Mucosa of stomach (tissue), 1 donor: Measurements from ENCODE around the gene F8.
A peak's percentile ranks its signal among the peaks of the same experiment; 100 is the strongest.

Experiments
- H3K27me3 ChIP-seq: one replicate; pipeline ENCODE4 v1.7.0; 2013; ENCODE audit warnings: mild to moderate bottlenecking, low read length; ENCODE audit not compliant: control insufficient read depth, insufficient read depth
- H3K36me3 ChIP-seq: one replicate; pipeline ENCODE4 v1.7.0; 2013; ENCODE audit warnings: low read length; ENCODE audit not compliant: control insufficient read depth, insufficient read depth
- H3K4me1 ChIP-seq: one replicate; pipeline ENCODE4 v1.7.0; 2013; ENCODE audit warnings: mild to moderate bottlenecking, low read length; ENCODE audit not compliant: control insufficient read depth, insufficient read depth
- H3K4me3 ChIP-seq: one replicate; pipeline ENCODE4 v1.7.0; 2013; ENCODE audit warnings: low read length
- H3K9ac ChIP-seq: one replicate; pipeline ENCODE4 v1.7.0; 2013; ENCODE audit warnings: mild to moderate bottlenecking, low read length, moderate library complexity
- H3K9me3 ChIP-seq: one replicate; pipeline ENCODE4 v1.7.0; 2013; ENCODE audit warnings: mild to moderate bottlenecking, low read length, moderate library complexity; ENCODE audit not compliant: control insufficient read depth
- donor health status: Pancreatic carcinoma.

The F8 gene

DNA sequence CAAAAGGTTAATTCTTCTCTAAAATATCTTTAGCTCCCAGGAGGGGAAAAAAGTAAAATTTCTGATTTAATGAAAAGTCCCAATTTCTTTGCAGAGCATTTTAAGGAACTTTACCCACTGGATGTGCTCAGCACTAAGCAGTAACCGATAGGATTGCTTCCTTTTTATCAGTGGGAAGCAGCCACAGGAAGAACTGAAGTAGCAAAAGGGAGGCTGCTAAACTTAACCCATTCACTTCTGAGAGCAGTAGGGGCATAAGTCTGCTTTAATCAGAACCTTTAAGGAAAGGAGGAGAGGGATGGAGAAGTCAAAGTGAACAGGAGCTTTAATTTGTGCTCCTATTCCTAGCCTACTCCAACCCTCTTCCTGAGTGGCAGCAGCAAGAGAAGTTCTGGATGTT lies at the start of gene F8:
F8 (minus strand) TSS at position 139 of the 400 bp plus-strand sequence. CDS start 171 bp downstream, outside the sequence.
- Histone ChIP-seq H3K4me1 (no peaks in the 10 kb centered on the region), H3K4me3 (no peak within 1 kb of the TSS), H3K27me3 (no peaks in the 10 kb centered on the region), H3K36me3 (no peaks in the 10 kb centered on the region), H3K9me3 (no peaks in the 10 kb centered on the region), H3K9ac (no peak within 1 kb of the TSS)

DNA sequence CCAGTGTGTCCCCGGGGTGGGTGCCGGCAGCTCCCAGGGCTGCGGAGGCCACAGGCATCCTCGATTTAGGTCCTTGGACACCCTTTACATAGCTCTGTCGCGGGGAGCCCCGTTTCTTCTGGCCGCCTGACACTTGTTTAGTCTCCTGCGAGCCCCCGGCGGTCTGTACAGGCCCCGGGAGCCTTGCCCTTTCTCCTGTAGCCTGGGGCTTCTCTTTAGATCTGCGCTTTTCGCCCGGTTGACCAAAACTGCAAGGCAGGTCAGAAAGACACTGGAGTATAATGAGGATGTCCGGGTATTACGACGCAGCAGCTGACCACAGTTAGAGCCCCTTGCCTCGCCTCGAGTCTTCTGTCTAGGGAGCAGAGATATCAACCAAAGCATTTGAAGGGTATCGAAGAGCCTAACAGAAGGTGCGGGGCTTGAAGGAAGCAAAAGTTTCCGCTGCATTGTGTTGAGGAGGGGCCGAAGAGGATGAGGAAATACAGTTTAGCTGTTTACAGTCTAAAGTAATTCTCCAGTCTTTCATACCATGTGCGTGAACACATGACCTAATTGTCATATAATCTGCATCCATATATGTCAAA lies 49.3 kb upstream of the F8 start:
- Histone ChIP-seq H3K9me3 (no peaks in the 10 kb centered on the region), H3K9ac (peak overlapping the region; percentile 80), H3K27me3 (no peaks in the 10 kb centered on the region)

DNA sequence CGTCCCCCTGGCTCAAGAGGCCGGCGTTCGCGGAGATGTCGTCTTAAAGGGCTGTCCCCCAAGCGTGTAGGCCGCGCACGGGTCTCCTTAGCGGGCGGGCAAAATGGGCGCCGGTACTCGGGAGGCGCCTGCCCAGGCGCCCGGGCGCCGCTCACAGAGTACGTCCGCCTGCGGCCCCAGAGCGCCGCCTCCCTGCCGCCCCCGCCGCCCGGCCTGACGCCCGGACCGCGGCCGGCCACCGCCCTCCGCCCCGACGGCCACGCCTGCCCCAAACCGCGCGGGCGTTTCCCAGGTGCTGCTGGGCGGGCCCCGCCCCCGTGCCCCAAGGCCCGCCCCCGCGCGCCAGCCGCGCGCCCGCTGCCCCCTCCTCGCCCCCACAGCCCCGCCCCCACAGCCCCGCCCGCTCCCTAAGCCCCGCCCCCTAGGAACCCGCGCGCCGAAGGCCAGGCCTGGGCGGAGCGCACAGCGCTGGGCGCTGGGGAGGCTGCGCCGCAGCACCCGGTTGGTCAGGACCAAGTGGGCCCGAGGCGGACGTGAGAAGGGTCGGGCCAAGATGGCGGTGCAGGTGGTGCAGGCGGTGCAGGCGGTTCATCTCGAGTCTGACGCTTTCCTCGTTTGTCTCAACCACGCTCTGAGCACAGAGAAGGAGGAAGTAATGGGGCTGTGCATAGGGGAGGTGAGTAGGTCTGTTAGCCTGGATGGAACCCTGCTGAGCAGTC lies 48.6 kb upstream of the F8 start, which contains the start of the genes BRCC3, CMC4 and MTCP1:
BRCC3 (plus strand) TSS at position 534 of the 719 bp plus-strand sequence; CDS start at position 554, 20 bp downstream.
CMC4 (minus strand) TSS at position 162 of the 719 bp plus-strand sequence. CDS start 7,113 bp downstream, outside the sequence.
MTCP1 (minus strand) TSS at position 162 of the 719 bp plus-strand sequence. CDS start 5,126 bp downstream, outside the sequence.
- Histone ChIP-seq H3K9ac (peak within 1 kb of the TSS; percentile 80), H3K9me3 (no peaks in the 10 kb centered on the region), H3K4me1 (no peaks in the 10 kb centered on the region), H3K27me3 (no peaks in the 10 kb centered on the region), H3K4me3 (peak within 1 kb of the TSS; percentile 71), H3K36me3 (no peaks in the 10 kb centered on the region)

More for the DNA sequence above, 49.3 kb upstream of the F8 start:
- Histone ChIP-seq H3K4me1 (no peaks in the 10 kb centered on the region), H3K4me3 (peak overlapping the region; percentile 71), H3K36me3 (no peaks in the 10 kb centered on the region)

- Histone ChIP-seq H3K36me3 (no peaks in the 10 kb centered on the region), H3K9me3 (no peaks in the 10 kb centered on the region), H3K4me1 (no peaks in the 10 kb centered on the region), H3K27me3 (no peaks in the 10 kb centered on the region), H3K9ac (peak overlapping the region; percentile 80), H3K4me3 (peak overlapping the region; percentile 41)
Observed at GRCh38 chrX:155070663-155070974, 48.1 kb upstream of the F8 start.

- no peaks in the 10 kb centered on the region for H3K4me1 ChIP-seq
- peak overlapping the region; percentile 80 for H3K9ac ChIP-seq
- H3K9me3 ChIP-seq: no peaks in the 10 kb centered on the region
- no peaks in the 10 kb centered on the region for H3K36me3 ChIP-seq
- H3K27me3 ChIP-seq: no peaks in the 10 kb centered on the region
- H3K4me3 ChIP-seq: peak overlapping the region; percentile 41
Observed at GRCh38 chrX:155070038-155070437, 47.5 kb upstream of the F8 start.

DNA sequence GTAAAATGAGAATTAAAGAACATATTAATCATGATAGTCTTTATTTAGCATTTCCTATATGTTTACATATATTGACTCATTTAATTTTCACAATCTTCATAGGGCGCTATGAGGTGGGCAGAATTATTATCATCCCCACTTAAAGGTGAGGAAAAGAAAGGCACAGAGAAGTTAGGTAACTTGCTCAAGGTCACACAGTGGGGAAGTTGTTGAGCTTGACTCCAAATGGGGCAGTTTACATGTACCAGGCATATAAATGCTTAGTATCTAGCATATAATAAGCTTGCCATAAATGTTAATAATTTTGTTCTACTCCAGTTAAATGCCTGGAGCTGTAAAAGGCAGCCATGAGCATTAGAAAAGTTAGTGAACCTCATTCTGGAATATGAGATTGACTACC lies 46.9 kb upstream of the F8 start:
- H3K36me3 ChIP-seq: no peaks in the 10 kb centered on the region
- peak overlapping the region; percentile 41 for H3K4me3 ChIP-seq
- no peak overlapping the region for H3K9ac ChIP-seq
- H3K4me1 ChIP-seq: no peaks in the 10 kb centered on the region
- no peaks in the 10 kb centered on the region for H3K27me3 ChIP-seq
- no peaks in the 10 kb centered on the region for H3K9me3 ChIP-seq

GRCh38 chrX:155068165-155068564 lies 45.6 kb upstream of the F8 start:
- Histone ChIP-seq H3K27me3 (no peaks in the 10 kb centered on the region), H3K4me1 (no peaks in the 10 kb centered on the region), H3K9me3 (no peaks in the 10 kb centered on the region), H3K4me3 (no peak overlapping the region), H3K9ac (no peak overlapping the region), H3K36me3 (no peaks in the 10 kb centered on the region)

DNA sequence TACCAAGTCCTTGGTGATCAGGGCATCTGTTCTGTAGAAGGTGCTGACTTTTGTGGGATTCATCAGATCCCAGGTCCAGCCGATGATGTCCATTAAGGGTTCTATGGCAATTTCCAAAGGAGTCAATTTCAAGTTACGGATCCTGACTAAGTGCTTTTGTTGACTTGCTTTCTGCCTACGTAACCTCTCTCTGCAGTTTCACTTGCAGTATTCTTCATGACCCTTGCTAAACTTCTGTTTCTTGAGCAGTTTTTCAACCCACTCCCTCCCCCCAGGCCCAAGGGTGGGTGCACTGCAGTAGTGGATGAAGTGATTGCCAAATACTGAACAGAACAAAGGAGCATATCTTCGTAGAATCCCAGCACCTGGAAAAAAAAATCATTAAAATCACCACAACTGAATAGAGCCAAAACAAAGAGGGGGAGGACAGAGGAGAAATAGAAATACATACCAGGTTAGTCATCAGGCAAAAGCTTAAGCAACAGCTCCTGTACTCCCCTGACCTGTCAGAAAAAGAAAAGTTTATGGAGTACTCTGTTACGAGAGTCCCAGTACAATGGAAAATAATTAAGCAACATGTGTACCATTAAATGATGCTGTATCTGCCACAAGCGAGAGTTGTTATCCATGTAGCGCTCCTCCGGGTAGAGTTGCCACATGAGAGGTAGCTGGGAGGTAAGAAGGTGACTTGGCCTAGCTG lies 42.7 kb upstream of the F8 start:
- H3K4me1 ChIP-seq: no peaks in the 10 kb centered on the region
- H3K9ac ChIP-seq: no peak overlapping the region
- no peak overlapping the region for H3K4me3 ChIP-seq
- H3K36me3 ChIP-seq: no peaks in the 10 kb centered on the region
- no peaks in the 10 kb centered on the region for H3K9me3 ChIP-seq
- H3K27me3 ChIP-seq: no peaks in the 10 kb centered on the region

DNA sequence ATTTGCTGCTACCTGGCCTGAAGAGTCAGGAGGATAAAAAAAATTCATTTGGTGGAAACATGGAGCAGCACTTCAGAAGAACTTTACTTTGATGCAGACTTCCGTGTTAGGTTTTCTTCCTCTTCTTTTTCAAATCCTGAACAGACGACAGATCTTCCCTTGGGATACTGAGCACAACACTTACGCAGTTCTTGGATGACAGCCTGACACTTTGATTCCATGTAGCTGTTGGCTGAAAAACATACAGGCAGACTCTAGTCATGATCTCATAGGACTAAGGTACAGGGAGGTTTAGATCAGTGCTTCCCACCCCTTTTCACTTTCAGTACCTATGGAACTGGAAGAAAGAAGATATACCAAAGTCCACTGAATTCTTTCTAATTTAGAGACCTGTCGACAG lies 39.2 kb upstream of the F8 start:
- peaks cover 3% of the 10 kb centered on the region for H3K4me1 ChIP-seq
- no peaks in the 10 kb centered on the region for H3K36me3 ChIP-seq
- no peak overlapping the region for H3K4me3 ChIP-seq
- H3K9ac ChIP-seq: no peak overlapping the region
- H3K9me3 ChIP-seq: no peaks in the 10 kb centered on the region
- no peaks in the 10 kb centered on the region for H3K27me3 ChIP-seq

- Histone ChIP-seq H3K4me3 (no peak overlapping the region), H3K9ac (no peak overlapping the region), H3K27me3 (no peaks in the 10 kb centered on the region), H3K4me1 (peaks cover 5% of the 10 kb centered on the region), H3K36me3 (no peaks in the 10 kb centered on the region), H3K9me3 (no peaks in the 10 kb centered on the region)
Observed at GRCh38 chrX:155056877-155057792, 34.6 kb upstream of the F8 start.

GRCh38 chrX:155056471-155056870 lies 33.9 kb upstream of the F8 start:
- H3K4me1 ChIP-seq: peaks cover 5% of the 10 kb centered on the region
- no peaks in the 10 kb centered on the region for H3K9me3 ChIP-seq
- H3K36me3 ChIP-seq: no peaks in the 10 kb centered on the region
- no peak overlapping the region for H3K4me3 ChIP-seq
- H3K27me3 ChIP-seq: no peaks in the 10 kb centered on the region
- no peak overlapping the region for H3K9ac ChIP-seq
